ENCODE measurements around the gene ZNF43.

DNA sequence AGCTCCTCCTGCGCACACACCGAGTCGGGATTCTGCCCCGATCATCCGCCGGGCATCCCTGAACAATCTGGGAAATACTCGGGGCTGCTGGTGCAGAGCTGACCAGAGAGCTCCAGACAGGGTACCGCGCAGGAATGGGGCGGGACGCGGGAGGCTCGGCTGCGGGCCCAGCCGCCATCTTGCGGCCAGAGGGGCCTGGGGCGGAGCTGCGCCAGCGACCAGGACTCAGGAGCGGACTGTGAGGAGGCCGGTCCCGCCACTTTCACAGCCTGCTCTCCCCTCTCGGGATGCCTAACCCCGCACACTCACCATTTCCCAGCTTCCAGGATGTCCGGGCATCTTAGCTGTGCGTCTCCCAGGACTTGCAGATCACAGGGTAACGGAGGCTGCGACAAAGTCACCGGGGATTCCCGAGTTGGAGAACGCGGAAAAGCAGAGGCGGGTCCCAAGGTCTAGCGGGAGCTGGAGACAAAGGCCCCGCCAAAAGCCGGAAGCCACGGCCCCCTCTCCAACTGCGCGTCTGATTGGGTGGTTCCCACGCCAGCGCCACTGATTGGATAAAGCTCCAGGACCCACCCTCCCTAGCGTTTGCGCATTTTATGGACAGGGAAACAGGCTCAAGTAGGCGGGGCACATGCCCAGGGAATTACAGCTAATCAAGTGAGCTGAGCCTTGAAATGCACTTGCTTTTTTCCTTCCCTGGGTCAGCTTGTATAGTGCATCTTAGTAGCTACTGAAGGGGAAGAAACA is 15.8 kb upstream of the ZNF43 start:
- peak; percentile 15 for TF ChIP-seq POLR2A (IDR thresholded peaks at IDR 0.05; ENCODE audit: low read length)
- no peak for TF ChIP-seq GATA1 (IDR thresholded peaks at IDR 0.05; ENCODE audit: low read depth, low read length)

Measured in erythroblast (primary cell).